Mesendoderm (in vitro differentiated cells): ENCODE data around the gene NLN.

Experiments used
- DNase-seq: peaks from one replicate; pipeline ENCODE4 v3.0.0; 2013
- H2AK5ac ChIP-seq: 2 replicates; pipeline ENCODE4 v1.6.1; 2013; ENCODE audit warnings: low read length, inconsistent platforms
- H2BK120ac ChIP-seq: 2 replicates; pipeline ENCODE4 v1.6.1; 2013; ENCODE audit warnings: low read depth, mild to moderate bottlenecking, low read length, moderate library complexity, mixed read lengths
- H2BK15ac ChIP-seq: replicated peaks from 2 replicates; pipeline ENCODE4 v1.6.1; 2013; ENCODE audit warnings: low read depth, mild to moderate bottlenecking, moderate library complexity
- H2BK5ac ChIP-seq: 2 replicates; pipeline ENCODE4 v1.6.1; 2013; ENCODE audit warnings: low read length, inconsistent platforms
- H3K18ac ChIP-seq: 2 replicates; pipeline ENCODE4 v1.6.1; 2013; ENCODE audit warnings: mild to moderate bottlenecking, low read length, mixed read lengths
- H3K23ac ChIP-seq: one replicate; pipeline ENCODE4 v1.6.1; 2013; ENCODE audit warnings: low read length
- H3K27ac ChIP-seq: 2 replicates; pipeline ENCODE4 v1.5.1; 2013; ENCODE audit warnings: low read depth, mild to moderate bottlenecking, inconsistent platforms, low read length, moderate library complexity
- H3K27me3 ChIP-seq: 2 replicates; pipeline ENCODE4 v1.6.1; 2013; ENCODE audit warnings: low read length, control low read depth, mild to moderate bottlenecking, inconsistent platforms; ENCODE audit not compliant: insufficient read depth, poor library complexity
- H3K36me3 ChIP-seq: 2 replicates; pipeline ENCODE4 v1.6.1; 2013; ENCODE audit warnings: low read length, inconsistent platforms; ENCODE audit not compliant: control insufficient read depth, insufficient read depth
- H3K4ac ChIP-seq: one replicate; pipeline ENCODE4 v1.6.1; 2013; ENCODE audit warnings: low read depth, mild to moderate bottlenecking, low read length, moderate library complexity
- H3K4me1 ChIP-seq: 2 replicates; pipeline ENCODE4 v1.6.1; 2013; ENCODE audit warnings: low read depth, low read length, inconsistent platforms; ENCODE audit not compliant: control insufficient read depth
- H3K4me2 ChIP-seq: 2 replicates; pipeline ENCODE4 v1.6.1; 2013; ENCODE audit warnings: low read length
- H3K4me3 ChIP-seq: 2 replicates; pipeline ENCODE4 v1.5.1; 2013; ENCODE audit warnings: mild to moderate bottlenecking, low read length
- H3K56ac ChIP-seq: one replicate; pipeline ENCODE4 v1.6.1; 2013; ENCODE audit warnings: low read length
- H3K79me1 ChIP-seq: 2 replicates; pipeline ENCODE4 v1.6.1; 2013; ENCODE audit warnings: low read length, inconsistent platforms
- H3K79me2 ChIP-seq: 2 replicates; pipeline ENCODE4 v1.6.1; 2013; ENCODE audit warnings: mild to moderate bottlenecking, low read length; ENCODE audit not compliant: control insufficient read depth, insufficient read depth
- H3K9ac ChIP-seq: 2 replicates; pipeline ENCODE4 v1.6.1; 2013; ENCODE audit warnings: low read length, inconsistent platforms
- H4K5ac ChIP-seq: one replicate; pipeline ENCODE4 v1.6.1; 2013; ENCODE audit warnings: low read length
- H4K8ac ChIP-seq: one replicate; pipeline ENCODE4 v1.6.1; 2013; ENCODE audit warnings: low read depth, mild to moderate bottlenecking, control low read depth, low read length, moderate library complexity
- WGBS: extraction: QIAGEN DNeasy Blood & Tissue Kit; methylation state at CpG from one replicate; pipeline ENCODE4 v1.1.7; 2013; ENCODE audit warnings: low lambda C conversion rate, missing lambda C conversion rate; ENCODE audit not compliant: insufficient coverage; ENCODE audit errors: extremely low coverage; 5-methylcytosine and 5-hydroxymethylcytosine counted together

Gene NLN

GRCh38 chr5:65811885-65812284 is 89.9 kb downstream of the NLN start:
- no CpG with 5 or more reads among the region's 3 CpGs for WGBS
- H2BK120ac ChIP-seq, result no peak overlapping the region
- no peak for DNase-seq
- H3K4me3 ChIP-seq, result no peak overlapping the region
- H2AK5ac ChIP-seq, result no peak overlapping the region
- H3K9ac ChIP-seq, result no peak overlapping the region
- no peaks in the 10 kb centered on the region for H3K4me1 ChIP-seq
- no peaks in the 10 kb centered on the region for H3K27me3 ChIP-seq
- peaks cover 5% of the 10 kb centered on the region for H3K36me3 ChIP-seq
- H4K5ac ChIP-seq, result no peak overlapping the region
- H4K8ac ChIP-seq, result no peak overlapping the region
- H2BK5ac ChIP-seq, result no peak overlapping the region
- no peak overlapping the region for H3K4ac ChIP-seq
- H3K27ac ChIP-seq, result no peak overlapping the region
- H3K56ac ChIP-seq, result no peak overlapping the region
- H3K79me1 ChIP-seq, result peaks cover 2% of the 10 kb centered on the region
- H3K18ac ChIP-seq, result no peak overlapping the region
- no peak overlapping the region for H3K23ac ChIP-seq
- no peaks in the 10 kb centered on the region for H3K79me2 ChIP-seq
- H3K4me2 ChIP-seq, result no peak overlapping the region
- H2BK15ac ChIP-seq, result no peak overlapping the region

GRCh38 chr5:65812648-65813047 is 90.6 kb downstream of the NLN start:
- Histone ChIP-seq H2AK5ac (no peak overlapping the region), H3K4ac (no peak overlapping the region), H2BK120ac (no peak overlapping the region), H3K36me3 (peaks cover 5% of the 10 kb centered on the region), H4K8ac (no peak overlapping the region), H3K27me3 (no peaks in the 10 kb centered on the region), H3K9ac (no peak overlapping the region), H3K79me2 (no peaks in the 10 kb centered on the region), H3K4me1 (no peaks in the 10 kb centered on the region), H3K4me3 (no peak overlapping the region), H3K18ac (no peak overlapping the region), H2BK5ac (no peak overlapping the region), H3K27ac (no peak overlapping the region), H3K23ac (no peak overlapping the region), H3K79me1 (peaks cover 2% of the 10 kb centered on the region), H4K5ac (no peak overlapping the region), H3K56ac (no peak overlapping the region), H2BK15ac (no peak overlapping the region), H3K4me2 (no peak overlapping the region)
- no CpG with 5 or more reads among the region's 2 CpGs for WGBS
- DNase-seq, result no peak

GRCh38 chr5:65813174-65813573 is 91.2 kb downstream of the NLN start:
- Histone ChIP-seq H2BK5ac (no peak overlapping the region), H2BK15ac (no peak overlapping the region), H3K4me3 (no peak overlapping the region), H2AK5ac (no peak overlapping the region), H4K5ac (no peak overlapping the region), H3K9ac (no peak overlapping the region), H3K4ac (no peak overlapping the region), H3K4me2 (no peak overlapping the region), H3K18ac (no peak overlapping the region), H3K56ac (no peak overlapping the region), H4K8ac (no peak overlapping the region), H3K36me3 (peaks cover 5% of the 10 kb centered on the region), H2BK120ac (no peak overlapping the region), H3K79me2 (no peaks in the 10 kb centered on the region), H3K27ac (no peak overlapping the region), H3K4me1 (no peaks in the 10 kb centered on the region), H3K27me3 (no peaks in the 10 kb centered on the region), H3K23ac (no peak overlapping the region), H3K79me1 (peaks cover under 1% of the 10 kb centered on the region)
- DNase-seq, result no peak

GRCh38 chr5:65815161-65815560 is 93.2 kb downstream of the NLN start:
- Histone ChIP-seq H3K56ac (no peak overlapping the region), H3K27ac (no peak overlapping the region), H2BK120ac (no peak overlapping the region), H3K9ac (no peak overlapping the region), H4K8ac (no peak overlapping the region), H3K79me1 (no peaks in the 10 kb centered on the region), H2BK15ac (no peak overlapping the region), H3K4me1 (no peaks in the 10 kb centered on the region), H2AK5ac (no peak overlapping the region), H2BK5ac (no peak overlapping the region), H3K79me2 (no peaks in the 10 kb centered on the region), H3K4me2 (no peak overlapping the region), H3K4ac (no peak overlapping the region), H3K23ac (no peak overlapping the region), H3K27me3 (no peaks in the 10 kb centered on the region), H4K5ac (no peak overlapping the region), H3K36me3 (peaks cover 3% of the 10 kb centered on the region), H3K4me3 (no peak overlapping the region), H3K18ac (no peak overlapping the region)
- DNase-seq, result no peak
- no CpG with 5 or more reads among the region's 1 CpG for WGBS

GRCh38 chr5:65816729-65817128 is 94.7 kb downstream of the NLN start:
- Histone ChIP-seq H3K36me3 (peaks cover 2% of the 10 kb centered on the region), H3K23ac (no peak overlapping the region)

GRCh38 chr5:65817931-65818330 is 95.9 kb downstream of the NLN start:
- whole genome bisulfite sequencing, result no CpG with 5 or more reads among the region's 4 CpGs
- H3K18ac ChIP-seq, result no peak overlapping the region
- no peak overlapping the region for H2AK5ac ChIP-seq
- no peak overlapping the region for H3K4ac ChIP-seq
- H3K79me2 ChIP-seq, result no peaks in the 10 kb centered on the region
- no peak overlapping the region for H3K23ac ChIP-seq
- H3K4me1 ChIP-seq, result no peaks in the 10 kb centered on the region
- no peak for DNase-seq
- no peaks in the 10 kb centered on the region for H3K27me3 ChIP-seq
- H2BK5ac ChIP-seq, result no peak overlapping the region
- no peak overlapping the region for H3K27ac ChIP-seq
- no peak overlapping the region for H3K4me2 ChIP-seq
- no peaks in the 10 kb centered on the region for H3K36me3 ChIP-seq
- no peak overlapping the region for H2BK15ac ChIP-seq
- no peak overlapping the region for H2BK120ac ChIP-seq
- H3K56ac ChIP-seq, result no peak overlapping the region
- no peak overlapping the region for H3K4me3 ChIP-seq
- no peak overlapping the region for H4K5ac ChIP-seq
- no peak overlapping the region for H3K9ac ChIP-seq
- no peak overlapping the region for H4K8ac ChIP-seq
- no peaks in the 10 kb centered on the region for H3K79me1 ChIP-seq

More at GRCh38 chr5:65816729-65817128, 94.7 kb downstream of the NLN start:
- no peak overlapping the region for H3K4me2 ChIP-seq
- H3K4me3 ChIP-seq, result no peak overlapping the region
- no peak overlapping the region for H2AK5ac ChIP-seq
- H3K4me1 ChIP-seq, result no peaks in the 10 kb centered on the region
- H3K79me1 ChIP-seq, result no peaks in the 10 kb centered on the region
- H2BK15ac ChIP-seq, result no peak overlapping the region
- no peak overlapping the region for H3K9ac ChIP-seq
- H3K4ac ChIP-seq, result no peak overlapping the region
- no peak overlapping the region for H2BK5ac ChIP-seq
- H3K27me3 ChIP-seq, result no peaks in the 10 kb centered on the region
- no peak overlapping the region for H3K56ac ChIP-seq
- H4K8ac ChIP-seq, result no peak overlapping the region
- no CpG with 5 or more reads among the region's 2 CpGs for WGBS
- H4K5ac ChIP-seq, result no peak overlapping the region
- no peaks in the 10 kb centered on the region for H3K79me2 ChIP-seq
- no peak overlapping the region for H2BK120ac ChIP-seq
- no peak for DNase-seq
- no peak overlapping the region for H3K27ac ChIP-seq
- no peak overlapping the region for H3K18ac ChIP-seq
